ENCODE results near the gene ADAT2.
"Not testable (repeated sequence)": the region's sequence is repeated elsewhere in the genome, so short reads cannot be mapped to it uniquely, and the experiment has no call there.

GRCh38 chr6:143468823-143469222 is 18.3 kb upstream of the ADAT2 start:
- TF ChIP-seq CTCF, POLR2A (IDR thresholded peaks at IDR 0.05): not testable (repeated sequence)

Measured in heart left ventricle (tissue), 13 donors.